Liver (tissue), 9 donors: ENCODE measurements around the gene ATE1. TPM values are rescaled to one million over a fixed set of nuclear protein-coding genes. Genes with fewer than 3 reads are reported as not detected.

Experiments used
- DNase-seq: peaks from one replicate; pipeline ENCODE4 v3.0.0-alpha.2; 2017; ENCODE audit warnings: low spot score
- H3K27ac ChIP-seq, 2 donors: one replicate each; pipeline ENCODE4 v1.7.0; 2013; ENCODE audit warnings: inconsistent platforms in 2 of 2, low read length in 2 of 2, control low read depth in 1 of 2, low read depth in 1 of 2, mild to moderate bottlenecking in 1 of 2
- H3K27me3 ChIP-seq, 4 donors: one replicate each; pipeline versions ENCODE4 v1.6.1 to v1.7.0; 2013; ENCODE audit warnings: low read length in 3 of 4, inconsistent platforms in 1 of 4, mild to moderate bottlenecking in 1 of 4, moderate library complexity in 1 of 4; ENCODE audit not compliant: control insufficient read depth in 4 of 4, insufficient read depth in 4 of 4
- H3K36me3 ChIP-seq, 4 donors: one replicate each; pipeline versions ENCODE4 v1.6.1 to v1.7.0; 2013; ENCODE audit warnings: low read length in 3 of 4, mild to moderate bottlenecking in 3 of 4, low read depth in 1 of 4, moderate library complexity in 1 of 4; ENCODE audit not compliant: control insufficient read depth in 4 of 4, insufficient read depth in 3 of 4
- H3K4me1 ChIP-seq, 4 donors: one replicate each; pipeline versions ENCODE4 v1.6.1 to v1.7.0; 2013; ENCODE audit warnings: low read length in 3 of 4, mild to moderate bottlenecking in 3 of 4, moderate library complexity in 1 of 4; ENCODE audit not compliant: control insufficient read depth in 4 of 4, insufficient read depth in 4 of 4
- H3K4me3 ChIP-seq, 3 donors: one replicate each; pipeline versions ENCODE4 v1.6.1 to v1.7.0; 2013; ENCODE audit warnings: low read length in 3 of 3, control low read depth in 1 of 3, low read depth in 1 of 3, mild to moderate bottlenecking in 1 of 3
- H3K9ac ChIP-seq, 2 donors: one replicate each; pipeline ENCODE4 v1.7.0; 2013; ENCODE audit warnings: low read length in 2 of 2, mild to moderate bottlenecking in 2 of 2, moderate library complexity in 2 of 2, control low read depth in 1 of 2, low read depth in 1 of 2
- H3K9me3 ChIP-seq, 4 donors: one replicate each; pipeline versions ENCODE4 v1.6.1 to v1.7.0; 2013; ENCODE audit warnings: low read length in 3 of 4; ENCODE audit not compliant: control insufficient read depth in 4 of 4
- EGR1 ChIP-seq, 2 donors: IDR thresholded peaks; 2 replicates each; pipeline ENCODE4 v1.6.1; 2016 to 2018; ENCODE audit warnings: antibody characterized with exemption in 2 of 2, low read depth in 2 of 2
- FOXA1 ChIP-seq: IDR thresholded peaks from 2 replicates; pipeline ENCODE4 v1.6.1; 2016; ENCODE audit warnings: antibody characterized with exemption
- GABPA ChIP-seq, 2 donors: IDR thresholded peaks in 1 of 2; conservative IDR thresholded peaks in 1 of 2; 2 replicates each; pipeline ENCODE4 v1.6.1; 2016; ENCODE audit warnings: antibody characterized with exemption in 2 of 2, mild to moderate bottlenecking in 1 of 2, moderate library complexity in 1 of 2
- HNF4A ChIP-seq, 2 donors: conservative IDR thresholded peaks; 2 replicates each; pipeline ENCODE4 v1.6.1; 2016; ENCODE audit warnings: antibody characterized with exemption in 2 of 2, mild to moderate bottlenecking in 2 of 2
- JUND ChIP-seq, 2 donors: IDR thresholded peaks; 2 replicates each; pipeline ENCODE4 v1.6.1; 2016; ENCODE audit warnings: antibody characterized with exemption in 2 of 2
- NR2F2 ChIP-seq: IDR thresholded peaks from 2 replicates; pipeline ENCODE4 v1.6.1; 2016; ENCODE audit warnings: antibody characterized with exemption
- RAD21 ChIP-seq, 2 donors: IDR thresholded peaks; 2 replicates each; pipeline ENCODE4 v1.6.1; 2016; ENCODE audit warnings: antibody characterized with exemption in 2 of 2, mild to moderate bottlenecking in 2 of 2
- RXRA ChIP-seq, 2 donors: IDR thresholded peaks; 2 replicates each; pipeline ENCODE4 v1.6.1; 2017 to 2018; ENCODE audit warnings: antibody characterized with exemption in 2 of 2, mild to moderate bottlenecking in 1 of 2
- SP1 ChIP-seq: IDR thresholded peaks from 2 replicates; pipeline ENCODE4 v1.6.1; 2018; ENCODE audit warnings: antibody characterized with exemption, mild to moderate bottlenecking
- TAF1 ChIP-seq: conservative IDR thresholded peaks from 2 replicates; pipeline ENCODE4 v1.6.1; 2016; ENCODE audit warnings: antibody characterized with exemption, mild to moderate bottlenecking
- YY1 ChIP-seq: IDR thresholded peaks from 2 replicates; pipeline ENCODE4 v1.6.1; 2016; ENCODE audit warnings: antibody characterized with exemption, mild to moderate bottlenecking
- WGBS: extraction: QIAGEN DNeasy Blood & Tissue Kit; methylation state at CpG from one replicate; pipeline ENCODE4 v1.1.7; 2013; 5-methylcytosine and 5-hydroxymethylcytosine counted together
- polyA plus RNA-seq, 2 donors: library from polyadenylated mRNA; stranded (reverse) in 1 of 2; unstranded in 1 of 2; fragments of 200-250 nt in 1 of 2; fragments of >200 nt in 1 of 2; fragmentation: Nextera tagmentation in 1 of 2; extraction: Ambion mirVana in 1 of 2; gene quantifications; one replicate each; pipeline versions ENCODE4 v1.2.1 to v1.2.3, GENCODE V29; 2013 to 2015
- total RNA-seq, 2 donors: library from RNA; depleted of rRNA; stranded (reverse); fragments of >200 nt; gene quantifications; one replicate each; pipeline ENCODE4 v1.2.3, GENCODE V29; 2014
- TF ChIP-seq, protein P1 (sequence below): IDR thresholded peaks from 2 replicates; pipeline ENCODE4 v1.6.1; 2016; ENCODE audit warnings: antibody characterized with exemption, mild to moderate bottlenecking
- TF ChIP-seq, protein P2 (sequence below): fragments of 150-350 bp; IDR thresholded peaks from 2 replicates; pipeline ENCODE4 v1.5.1; 2017; ENCODE audit warnings: improper control_type of control experiment, low read depth, low read length; ENCODE audit not compliant: missing input control
- TF ChIP-seq, protein P3 (sequence below): IDR thresholded peaks from 2 replicates; pipeline ENCODE4 v1.6.1; 2016; ENCODE audit warnings: antibody characterized with exemption
- TF ChIP-seq, protein P4 (sequence below): IDR thresholded peaks from 2 replicates; pipeline ENCODE4 v1.6.1; 2016; ENCODE audit warnings: antibody characterized with exemption
- donor health status: healthy.
- donor health status: healthy.
- donor health status: healthy.
- donor health status: healthy.
- donor health status: healthy.

The ATE1 gene
- total and polyA plus RNA-seq, 4 donors, result 7.9 to 34.9 (median 13.5) TPM

DNA sequence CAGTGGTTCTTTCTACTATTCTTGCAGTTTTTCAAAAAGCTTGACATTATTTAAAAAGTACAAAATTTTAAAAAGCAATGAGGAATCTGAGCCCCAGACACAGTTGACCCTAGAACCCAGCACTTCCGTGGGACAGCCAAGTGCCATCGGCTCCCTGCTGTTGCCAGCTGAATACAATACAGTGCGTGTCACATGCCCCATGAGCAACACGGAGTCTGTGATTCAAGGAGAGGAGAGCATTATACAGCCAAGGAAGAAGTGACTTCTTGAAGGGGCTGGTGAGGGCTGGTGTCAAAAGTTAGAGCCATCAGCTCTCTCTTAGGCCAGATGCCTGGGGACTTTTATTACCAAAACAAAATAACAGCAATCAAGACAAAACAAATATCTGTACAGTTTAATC, 206.6 kb downstream of the ATE1 start:
- Histone ChIP-seq H3K9ac (no peak overlapping the region), H3K4me3 (no peak overlapping the region), H3K36me3 (no peaks in the 10 kb centered on the region), H3K27ac (no peak overlapping the region), H3K4me1 (no peaks in the 10 kb centered on the region), H3K27me3 (peaks cover 0 to 3% (median 0%) of the 10 kb centered on the region in 4 donors), H3K9me3 (no peaks in the 10 kb centered on the region)
- 87% methylated on average over 4 of the region's 4 CpGs for WGBS
- DNase-seq, result no peak
- TF ChIP-seq SP1, result no peak
- TF ChIP-seq, protein P1, sequence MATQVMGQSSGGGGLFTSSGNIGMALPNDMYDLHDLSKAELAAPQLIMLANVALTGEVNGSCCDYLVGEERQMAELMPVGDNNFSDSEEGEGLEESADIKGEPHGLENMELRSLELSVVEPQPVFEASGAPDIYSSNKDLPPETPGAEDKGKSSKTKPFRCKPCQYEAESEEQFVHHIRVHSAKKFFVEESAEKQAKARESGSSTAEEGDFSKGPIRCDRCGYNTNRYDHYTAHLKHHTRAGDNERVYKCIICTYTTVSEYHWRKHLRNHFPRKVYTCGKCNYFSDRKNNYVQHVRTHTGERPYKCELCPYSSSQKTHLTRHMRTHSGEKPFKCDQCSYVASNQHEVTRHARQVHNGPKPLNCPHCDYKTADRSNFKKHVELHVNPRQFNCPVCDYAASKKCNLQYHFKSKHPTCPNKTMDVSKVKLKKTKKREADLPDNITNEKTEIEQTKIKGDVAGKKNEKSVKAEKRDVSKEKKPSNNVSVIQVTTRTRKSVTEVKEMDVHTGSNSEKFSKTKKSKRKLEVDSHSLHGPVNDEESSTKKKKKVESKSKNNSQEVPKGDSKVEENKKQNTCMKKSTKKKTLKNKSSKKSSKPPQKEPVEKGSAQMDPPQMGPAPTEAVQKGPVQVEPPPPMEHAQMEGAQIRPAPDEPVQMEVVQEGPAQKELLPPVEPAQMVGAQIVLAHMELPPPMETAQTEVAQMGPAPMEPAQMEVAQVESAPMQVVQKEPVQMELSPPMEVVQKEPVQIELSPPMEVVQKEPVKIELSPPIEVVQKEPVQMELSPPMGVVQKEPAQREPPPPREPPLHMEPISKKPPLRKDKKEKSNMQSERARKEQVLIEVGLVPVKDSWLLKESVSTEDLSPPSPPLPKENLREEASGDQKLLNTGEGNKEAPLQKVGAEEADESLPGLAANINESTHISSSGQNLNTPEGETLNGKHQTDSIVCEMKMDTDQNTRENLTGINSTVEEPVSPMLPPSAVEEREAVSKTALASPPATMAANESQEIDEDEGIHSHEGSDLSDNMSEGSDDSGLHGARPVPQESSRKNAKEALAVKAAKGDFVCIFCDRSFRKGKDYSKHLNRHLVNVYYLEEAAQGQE, result no peak
- no peak for TF ChIP-seq FOXA1
- TF ChIP-seq, protein P2, sequence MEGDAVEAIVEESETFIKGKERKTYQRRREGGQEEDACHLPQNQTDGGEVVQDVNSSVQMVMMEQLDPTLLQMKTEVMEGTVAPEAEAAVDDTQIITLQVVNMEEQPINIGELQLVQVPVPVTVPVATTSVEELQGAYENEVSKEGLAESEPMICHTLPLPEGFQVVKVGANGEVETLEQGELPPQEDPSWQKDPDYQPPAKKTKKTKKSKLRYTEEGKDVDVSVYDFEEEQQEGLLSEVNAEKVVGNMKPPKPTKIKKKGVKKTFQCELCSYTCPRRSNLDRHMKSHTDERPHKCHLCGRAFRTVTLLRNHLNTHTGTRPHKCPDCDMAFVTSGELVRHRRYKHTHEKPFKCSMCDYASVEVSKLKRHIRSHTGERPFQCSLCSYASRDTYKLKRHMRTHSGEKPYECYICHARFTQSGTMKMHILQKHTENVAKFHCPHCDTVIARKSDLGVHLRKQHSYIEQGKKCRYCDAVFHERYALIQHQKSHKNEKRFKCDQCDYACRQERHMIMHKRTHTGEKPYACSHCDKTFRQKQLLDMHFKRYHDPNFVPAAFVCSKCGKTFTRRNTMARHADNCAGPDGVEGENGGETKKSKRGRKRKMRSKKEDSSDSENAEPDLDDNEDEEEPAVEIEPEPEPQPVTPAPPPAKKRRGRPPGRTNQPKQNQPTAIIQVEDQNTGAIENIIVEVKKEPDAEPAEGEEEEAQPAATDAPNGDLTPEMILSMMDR, result no peak

DNA sequence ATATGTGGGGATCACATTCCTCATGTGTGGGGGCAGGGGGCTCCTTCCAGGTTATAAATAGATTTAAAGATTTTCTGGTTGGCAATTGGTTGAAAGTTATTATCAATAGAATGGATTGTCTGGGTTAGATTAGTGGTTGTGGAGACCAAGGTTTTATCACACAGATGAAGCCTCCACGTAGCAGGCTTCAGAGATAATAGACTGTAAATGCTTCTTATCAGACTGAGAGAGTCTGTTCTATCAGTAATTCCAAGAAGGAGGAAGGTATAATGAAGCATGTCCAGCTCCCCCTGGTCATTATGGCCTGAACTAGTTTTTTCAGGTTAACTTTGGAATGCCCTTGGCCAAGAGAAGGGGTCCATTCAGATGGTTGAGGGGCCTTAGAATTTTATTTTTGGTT, 211.9 kb downstream of the ATE1 start:
- 72% methylated on average over 1 of the region's 1 CpG for WGBS
- TF ChIP-seq YY1 (no peak), RXRA (IDR thresholded peaks at IDR 0.05) (no peak), EGR1 (IDR thresholded peaks at IDR 0.05; ENCODE audit: low read depth in 2 of 2) (no peak)
- Histone ChIP-seq H3K27ac (no peak overlapping the region), H3K4me1 (no peaks in the 10 kb centered on the region), H3K27me3 (peaks cover 0 to 2% (median 0%) of the 10 kb centered on the region in 4 donors), H3K9ac (no peak overlapping the region), H3K36me3 (no peaks in the 10 kb centered on the region), H3K9me3 (peaks cover 0 to 2% (median 0%) of the 10 kb centered on the region in 4 donors), H3K4me3 (no peak overlapping the region)
- no peak for DNase-seq

DNA sequence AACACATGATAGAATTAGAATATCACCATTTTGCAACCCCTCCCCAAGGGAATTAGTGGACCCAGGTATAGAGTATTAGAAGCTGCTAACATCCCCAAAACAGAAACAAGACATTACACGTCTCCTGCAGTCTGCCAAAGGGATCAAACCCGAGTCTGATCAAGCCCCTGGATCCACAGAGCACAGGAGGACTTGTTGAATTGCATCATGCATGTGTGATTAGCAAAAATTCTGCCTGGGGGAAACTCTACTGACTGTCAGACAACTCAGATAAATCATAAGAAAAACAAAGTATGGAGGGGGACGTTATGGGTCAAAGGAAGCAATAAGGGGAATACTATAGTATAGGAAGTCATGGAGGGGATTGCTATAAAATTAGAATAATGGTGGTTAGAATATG, 212.8 kb downstream of the ATE1 start:
- no peak overlapping the region for H3K9ac ChIP-seq
- peaks cover 0 to 2% (median 0%) of the 10 kb centered on the region in 4 donors for H3K27me3 ChIP-seq
- H3K9me3 ChIP-seq, result peaks cover 0 to 2% (median 0%) of the 10 kb centered on the region in 4 donors
- no peak overlapping the region for H3K4me3 ChIP-seq
- no peaks in the 10 kb centered on the region for H3K36me3 ChIP-seq
- no peak overlapping the region for H3K27ac ChIP-seq
- no peak for DNase-seq
- no peaks in the 10 kb centered on the region for H3K4me1 ChIP-seq
- WGBS, result 90% methylated on average over 3 of the region's 3 CpGs
- TF ChIP-seq TAF1 (no peak), HNF4A (conservative IDR thresholded peaks at IDR 0.05) (no peak), GABPA (IDR thresholded peaks at IDR 0.05 in 1 of 2, conservative IDR thresholded peaks at IDR 0.05 in 1 of 2) (no peak), NR2F2 (no peak), RAD21 (IDR thresholded peaks at IDR 0.05) (no peak), JUND (IDR thresholded peaks at IDR 0.05) (no peak), SP1 (no peak)
- TF ChIP-seq, protein P3, sequence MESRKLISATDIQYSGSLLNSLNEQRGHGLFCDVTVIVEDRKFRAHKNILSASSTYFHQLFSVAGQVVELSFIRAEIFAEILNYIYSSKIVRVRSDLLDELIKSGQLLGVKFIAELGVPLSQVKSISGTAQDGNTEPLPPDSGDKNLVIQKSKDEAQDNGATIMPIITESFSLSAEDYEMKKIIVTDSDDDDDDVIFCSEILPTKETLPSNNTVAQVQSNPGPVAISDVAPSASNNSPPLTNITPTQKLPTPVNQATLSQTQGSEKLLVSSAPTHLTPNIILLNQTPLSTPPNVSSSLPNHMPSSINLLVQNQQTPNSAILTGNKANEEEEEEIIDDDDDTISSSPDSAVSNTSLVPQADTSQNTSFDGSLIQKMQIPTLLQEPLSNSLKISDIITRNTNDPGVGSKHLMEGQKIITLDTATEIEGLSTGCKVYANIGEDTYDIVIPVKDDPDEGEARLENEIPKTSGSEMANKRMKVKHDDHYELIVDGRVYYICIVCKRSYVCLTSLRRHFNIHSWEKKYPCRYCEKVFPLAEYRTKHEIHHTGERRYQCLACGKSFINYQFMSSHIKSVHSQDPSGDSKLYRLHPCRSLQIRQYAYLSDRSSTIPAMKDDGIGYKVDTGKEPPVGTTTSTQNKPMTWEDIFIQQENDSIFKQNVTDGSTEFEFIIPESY, result no peak
- TF ChIP-seq, protein P4, sequence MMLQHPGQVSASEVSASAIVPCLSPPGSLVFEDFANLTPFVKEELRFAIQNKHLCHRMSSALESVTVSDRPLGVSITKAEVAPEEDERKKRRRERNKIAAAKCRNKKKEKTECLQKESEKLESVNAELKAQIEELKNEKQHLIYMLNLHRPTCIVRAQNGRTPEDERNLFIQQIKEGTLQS, result no peak
- TF ChIP-seq, protein P1, result no peak
